ENCODE measurements around the gene GUCA2A. TPM values are rescaled to one million over a fixed set of nuclear protein-coding genes. Genes with fewer than 3 reads are reported as not detected.

The GUCA2A gene
- total and polyA plus RNA-seq, 2 of the 4 experiments (the other 2 are of a cell fraction), result not detected

GRCh38 chr1:42133390-42133789 is 31.2 kb downstream of the GUCA2A start:
- H3K56ac ChIP-seq (ENCODE audit: extremely low read depth, insufficient read depth, low read length), result no peak overlapping the region
- H3K14ac ChIP-seq (replicated peaks; ENCODE audit: low read depth, low read length), result no peak overlapping the region
- H3K27ac ChIP-seq (ENCODE audit: insufficient read depth, low read length), result no peak overlapping the region
- H3K79me1 ChIP-seq (ENCODE audit: low read depth in 1 of 2, low read length in 2 of 2), result no peaks in the 10 kb centered on the region
- no peak overlapping the region for H2BK20ac ChIP-seq (ENCODE audit: low read depth, low read length)
- DNase-seq, result no peak
- intact Hi-C loops (cut with micrococcal nuclease) (no loop called here), in situ Hi-C loops (cut with MboI; ENCODE audit: low sequenced_read_pairs) (no loop called here), dilution Hi-C loops (cut with HindIII; ENCODE audit: low sequenced_read_pairs, unreplicated experiment) (no loop called here)
- H3K4me1 ChIP-seq (ENCODE audit: control insufficient read depth, insufficient read depth, low read length), result no peaks in the 10 kb centered on the region
- no peaks in the 10 kb centered on the region; the same call in 1 of the 2 replicates for H3K9me1 ChIP-seq (ENCODE audit: insufficient read depth, low read length)
- H3K18ac ChIP-seq (ENCODE audit: low read depth, low read length), result no peak overlapping the region
- H3K4me3 ChIP-seq (ENCODE audit: insufficient read depth, low read depth, low read length), result no peak overlapping the region
- no peak overlapping the region for H2BK120ac ChIP-seq (ENCODE audit: low read depth, low read length)
- no peak overlapping the region for H2AK5ac ChIP-seq (ENCODE audit: low read depth, low read length)
- no TSS peak for BruUV-seq (replicated peaks)
- CTCF ChIA-PET, result no interaction called here
- H4K91ac ChIP-seq (ENCODE audit: insufficient read depth, low read depth, low read length), result no peak overlapping the region
- H3K4me2 ChIP-seq (ENCODE audit: low read depth, low read length), result no peak overlapping the region
- no peak for TF ChIP-seq RAD21 (IDR thresholded peaks at IDR 0.05; ENCODE audit: low read length)
- TF ChIP-seq CEBPB (IDR thresholded peaks at IDR 0.05; ENCODE audit: low read depth, low read length), result no peak
- TF ChIP-seq MAFK (IDR thresholded peaks at IDR 0.05; ENCODE audit: low read depth, low read length), result no peak
- TF ChIP-seq RCOR1 (IDR thresholded peaks at IDR 0.05; ENCODE audit: insufficient replicate concordance, low read length), result no peak
- TF ChIP-seq SMC3 (IDR thresholded peaks at IDR 0.05; ENCODE audit: low read depth, low read length), result no peak
- TF ChIP-seq, protein P1, sequence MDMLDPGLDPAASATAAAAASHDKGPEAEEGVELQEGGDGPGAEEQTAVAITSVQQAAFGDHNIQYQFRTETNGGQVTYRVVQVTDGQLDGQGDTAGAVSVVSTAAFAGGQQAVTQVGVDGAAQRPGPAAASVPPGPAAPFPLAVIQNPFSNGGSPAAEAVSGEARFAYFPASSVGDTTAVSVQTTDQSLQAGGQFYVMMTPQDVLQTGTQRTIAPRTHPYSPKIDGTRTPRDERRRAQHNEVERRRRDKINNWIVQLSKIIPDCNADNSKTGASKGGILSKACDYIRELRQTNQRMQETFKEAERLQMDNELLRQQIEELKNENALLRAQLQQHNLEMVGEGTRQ (IDR thresholded peaks at IDR 0.05; ENCODE audit: low read depth, low read length), result no peak
- no peak for TF ChIP-seq NFE2L2 (IDR thresholded peaks at IDR 0.05; ENCODE audit: low read depth, low read length)
- TF ChIP-seq RFX5 (IDR thresholded peaks at IDR 0.05; ENCODE audit: low read depth, low read length), result no peak
- TF ChIP-seq, protein P2, sequence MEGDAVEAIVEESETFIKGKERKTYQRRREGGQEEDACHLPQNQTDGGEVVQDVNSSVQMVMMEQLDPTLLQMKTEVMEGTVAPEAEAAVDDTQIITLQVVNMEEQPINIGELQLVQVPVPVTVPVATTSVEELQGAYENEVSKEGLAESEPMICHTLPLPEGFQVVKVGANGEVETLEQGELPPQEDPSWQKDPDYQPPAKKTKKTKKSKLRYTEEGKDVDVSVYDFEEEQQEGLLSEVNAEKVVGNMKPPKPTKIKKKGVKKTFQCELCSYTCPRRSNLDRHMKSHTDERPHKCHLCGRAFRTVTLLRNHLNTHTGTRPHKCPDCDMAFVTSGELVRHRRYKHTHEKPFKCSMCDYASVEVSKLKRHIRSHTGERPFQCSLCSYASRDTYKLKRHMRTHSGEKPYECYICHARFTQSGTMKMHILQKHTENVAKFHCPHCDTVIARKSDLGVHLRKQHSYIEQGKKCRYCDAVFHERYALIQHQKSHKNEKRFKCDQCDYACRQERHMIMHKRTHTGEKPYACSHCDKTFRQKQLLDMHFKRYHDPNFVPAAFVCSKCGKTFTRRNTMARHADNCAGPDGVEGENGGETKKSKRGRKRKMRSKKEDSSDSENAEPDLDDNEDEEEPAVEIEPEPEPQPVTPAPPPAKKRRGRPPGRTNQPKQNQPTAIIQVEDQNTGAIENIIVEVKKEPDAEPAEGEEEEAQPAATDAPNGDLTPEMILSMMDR (conservative IDR thresholded peaks at IDR 0.05; ENCODE audit: low read depth, low read length), result no peak
- WGBS, 2 experiments (ENCODE audit: extremely low coverage in 2 of 2, insufficient read length in 1 of 2), result no CpG with 5 or more reads among the region's 5 CpGs
- no peak overlapping the region for H2AK9ac ChIP-seq (replicated peaks; ENCODE audit: low read depth, low read length, poor library complexity)
- H3K27me3 ChIP-seq (ENCODE audit: control insufficient read depth, insufficient read depth, low read length), result peaks cover 18% of the 10 kb centered on the region
- H3K4ac ChIP-seq (ENCODE audit: low read depth, low read length), result no peak overlapping the region
- H4K8ac ChIP-seq (ENCODE audit: low read depth in 2 of 2, low read length in 2 of 2), result no peak overlapping the region
- no peak overlapping the region for H4K5ac ChIP-seq (ENCODE audit: low read depth, low read length)
- no peak overlapping the region for H2AFZ ChIP-seq (replicated peaks; ENCODE audit: low read length, poor library complexity)
- no peak overlapping the region for H3K23ac ChIP-seq (ENCODE audit: low read depth, low read length)
- ATAC-seq (ENCODE audit: low read depth), result no peak
- H3K36me3 ChIP-seq (ENCODE audit: control insufficient read depth, insufficient read depth, low read length), result no peaks in the 10 kb centered on the region
- no peak overlapping the region for H2BK15ac ChIP-seq (ENCODE audit: low read depth, low read length)
- POLR2A ChIA-PET (ENCODE audit: unreplicated experiment), result no interaction called here
- H3K9me3 ChIP-seq (ENCODE audit: control insufficient read depth, insufficient read depth, low read length), result no peaks in the 10 kb centered on the region
- no peaks in the 10 kb centered on the region for H4K20me1 ChIP-seq (ENCODE audit: insufficient read depth, low read length)
- H3K9ac ChIP-seq (ENCODE audit: low read depth, low read length), result no peak overlapping the region
- no peak overlapping the region for H2BK5ac ChIP-seq (ENCODE audit: low read depth, low read length, poor library complexity, severe bottlenecking)

Data from IMR-90 (cell line).